Esophagus squamous epithelium (tissue), 5 donors: ENCODE results near the gene PKP2. TPM values are rescaled to one million over a fixed set of nuclear protein-coding genes. Genes with fewer than 3 reads are reported as not detected.
"Not testable (repeated sequence)": the region's sequence is repeated elsewhere in the genome, so short reads cannot be mapped to it uniquely, and the experiment has no call there.

Source experiments
- DNase-seq: peaks from one replicate; lab custom pipeline; 2025; lab: John Stamatoyannopoulos, UW
- H3K27ac ChIP-seq, 4 donors: fragments of 200-600 bp; sonication (generic); one replicate each; pipeline ENCODE4 v1.5.1; 2016 to 2019; ENCODE audit warnings: mild to moderate bottlenecking in 1 of 4
- H3K27me3 ChIP-seq, 4 donors: fragments of 200-600 bp; sonication (generic); 1 replicate in 3 of 4; 2 replicates in 1 of 4; pipeline versions ENCODE4 v1.5.1 to v1.6.0; 2017 to 2021; ENCODE audit warnings: antibody characterized with exemption in 1 of 4
- H3K36me3 ChIP-seq, 3 donors: fragments of 200-600 bp; sonication (generic); one replicate each; pipeline ENCODE4 v1.5.1; 2016 to 2019
- H3K4me1 ChIP-seq, 3 donors: fragments of 200-600 bp; sonication (generic); one replicate each; pipeline ENCODE4 v1.5.1; 2017 to 2019
- H3K4me3 ChIP-seq, 4 donors: fragments of 200-600 bp; sonication (generic); 1 replicate in 3 of 4; 2 replicates in 1 of 4; pipeline ENCODE4 v1.5.1; 2016 to 2019; ENCODE audit warnings: mild to moderate bottlenecking in 2 of 4, moderate library complexity in 1 of 4
- H3K9me3 ChIP-seq, 3 donors: fragments of 200-600 bp; sonication (generic); one replicate each; pipeline ENCODE4 v1.5.1; 2016 to 2019
- CTCF ChIP-seq, 6 experiments: fragments of 450-650 bp in 4 of 6; fragments of 200-600 bp in 2 of 6; sonication (generic) in 2 of 6; IDR thresholded peaks; one replicate each; pipeline ENCODE4 v1.5.1; 2016 to 2019; ENCODE audit warnings: antibody characterized with exemption in 6 of 6, mild to moderate bottlenecking in 4 of 6, moderate library complexity in 4 of 6
- POLR2A ChIP-seq, 4 donors: fragments of 450-650 bp; IDR thresholded peaks; one replicate each; pipeline ENCODE4 v1.6.1; 2017; ENCODE audit warnings: antibody characterized with exemption in 4 of 4, mild to moderate bottlenecking in 4 of 4, moderate library complexity in 3 of 4
- WGBS, 2 donors: methylation state at CpG; one replicate each; pipeline ENCODE4 v1.1.5; 2018; 5-methylcytosine and 5-hydroxymethylcytosine counted together
- intact Hi-C: fragments of 100-400 bp; cut with DNase I; formaldehyde crosslinking; loops from one replicate; pipeline ENCODE4 v1.15.0; 2022
- total RNA-seq, 4 donors: library from RNA; depleted of rRNA; stranded (reverse); fragments of >200 nt; gene quantifications; one replicate each; pipeline ENCODE4 v1.1.0, GENCODE V29; 2016
- donor health status: DM: yes; HTN: yes; CAD: no.

PKP2 gene
- total RNA-seq, 4 donors from 2014 or later = 8.5 to 22.5 (median 21.6) TPM

DNA sequence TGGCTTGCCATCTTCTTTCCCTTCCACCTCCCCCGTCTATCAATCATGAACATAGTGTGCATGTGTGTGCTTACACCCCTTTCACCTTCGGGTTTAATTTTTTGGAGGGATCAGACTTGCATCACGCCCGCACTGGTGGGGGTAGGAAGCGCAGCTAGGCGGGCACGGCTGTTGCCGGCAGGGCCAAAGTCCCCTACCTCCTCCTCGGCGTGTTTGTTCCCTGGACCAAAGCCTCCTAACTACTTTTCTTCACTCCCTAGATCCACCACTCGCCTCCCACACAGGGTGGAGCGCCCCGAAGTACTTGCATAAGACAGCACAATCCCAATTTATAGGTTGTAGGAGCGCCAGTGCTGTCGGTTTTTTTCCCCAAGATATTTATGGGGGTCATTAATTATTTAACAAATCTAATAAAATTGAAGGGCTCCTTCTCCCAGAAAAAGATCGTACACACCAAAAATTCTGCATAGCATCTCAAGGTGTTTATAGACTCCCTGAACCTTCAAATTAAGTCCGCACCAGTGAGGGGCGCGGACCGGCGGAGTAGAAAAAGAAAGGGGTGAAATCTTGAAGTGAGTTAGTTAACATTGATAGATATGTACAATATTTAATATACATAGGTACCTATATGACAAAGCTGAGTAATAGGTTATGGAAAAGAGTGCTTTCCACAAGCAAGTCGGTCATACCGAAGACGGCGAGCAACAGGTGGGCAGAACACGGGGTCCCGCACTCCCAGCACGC is 717 bp downstream of the PKP2 start:
- TF ChIP-seq POLR2A (IDR thresholded peaks at IDR 0.05) (no peak), CTCF (IDR thresholded peaks at IDR 0.05) (peak in 2 of 6 experiments; percentile 26 to 37)
- no peaks in the 10 kb centered on the region for H3K9me3 ChIP-seq
- H3K27ac ChIP-seq = peak overlapping the region; percentile 27 to 82 (median 77)
- H3K4me3 ChIP-seq = peak overlapping the region; percentile 46 to 77 (median 64)
- DNase-seq = no peak
- intact Hi-C loops = no loop called here
- 6% methylated on average over 22 to 28 of the region's 28 CpGs for WGBS, 2 donors
- no peaks in the 10 kb centered on the region for H3K36me3 ChIP-seq
- H3K4me1 ChIP-seq = peaks cover 0 to 60% (median 6%) of the 10 kb centered on the region in 3 donors
- H3K27me3 ChIP-seq = peaks cover 0 to 59% (median 0%) of the 10 kb centered on the region in 4 donors

GRCh38 chr12:32894566-32894965 is 2.0 kb downstream of the PKP2 start:
- Histone ChIP-seq H3K27ac (no peak overlapping the region), H3K9me3 (no peaks in the 10 kb centered on the region), H3K4me3 (no peak overlapping the region), H3K27me3 (peaks cover 0 to 59% (median 0%) of the 10 kb centered on the region in 4 donors), H3K4me1 (peaks cover 0 to 58% (median 6%) of the 10 kb centered on the region in 3 donors), H3K36me3 (no peaks in the 10 kb centered on the region)
- no peak for DNase-seq
- no peak for TF ChIP-seq CTCF (IDR thresholded peaks at IDR 0.05)
- TF ChIP-seq POLR2A (IDR thresholded peaks at IDR 0.05) = no peak
- intact Hi-C loops = no loop called here
- WGBS, 2 donors = 37 to 41% methylated on average over 2 of the region's 2 CpGs

DNA sequence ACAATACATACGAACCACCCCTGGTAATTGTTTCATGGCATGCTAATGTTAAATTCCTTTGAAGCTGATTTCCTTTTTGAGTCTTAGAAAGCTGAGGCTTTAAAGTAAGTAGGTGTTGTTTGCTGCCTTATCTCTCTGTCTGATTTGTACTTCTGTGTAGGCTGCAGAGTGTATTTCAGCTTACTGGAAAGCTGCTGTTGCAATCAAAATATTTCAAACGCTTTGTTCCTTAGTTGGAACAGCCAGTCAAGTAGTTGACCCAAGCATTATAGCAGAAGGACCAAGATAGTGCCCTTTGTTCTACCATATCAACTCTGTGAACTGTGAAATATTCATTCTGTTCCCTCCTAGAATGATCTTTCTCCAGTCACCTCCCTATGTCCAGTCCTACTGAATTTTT is 3.1 kb downstream of the PKP2 start:
- WGBS, 2 donors = 11 to 17% methylated on average over 2 of the region's 2 CpGs
- no peak overlapping the region for H3K27ac ChIP-seq
- H3K4me3 ChIP-seq = no peak overlapping the region
- H3K36me3 ChIP-seq = no peaks in the 10 kb centered on the region
- peaks cover 0 to 59% (median 0%) of the 10 kb centered on the region in 4 donors for H3K27me3 ChIP-seq
- no peak for TF ChIP-seq POLR2A (IDR thresholded peaks at IDR 0.05)
- TF ChIP-seq CTCF (IDR thresholded peaks at IDR 0.05) = no peak
- DNase-seq = no peak
- intact Hi-C loops = no loop called here
- H3K9me3 ChIP-seq = no peaks in the 10 kb centered on the region
- H3K4me1 ChIP-seq = peaks cover 0 to 58% (median 6%) of the 10 kb centered on the region in 3 donors

GRCh38 chr12:32893043-32893442 is 3.5 kb downstream of the PKP2 start:
- DNase-seq = no peak
- Histone ChIP-seq H3K36me3 (no peaks in the 10 kb centered on the region), H3K27me3 (peaks cover 0 to 59% (median 0%) of the 10 kb centered on the region in 4 donors), H3K27ac (no peak overlapping the region), H3K4me3 (no peak overlapping the region), H3K4me1 (peaks cover 0 to 56% (median 6%) of the 10 kb centered on the region in 3 donors), H3K9me3 (no peaks in the 10 kb centered on the region)
- WGBS, 2 donors = 11 to 23% methylated on average over 2 of the region's 2 CpGs
- no peak for TF ChIP-seq POLR2A (IDR thresholded peaks at IDR 0.05)
- TF ChIP-seq CTCF (IDR thresholded peaks at IDR 0.05) = no peak
- intact Hi-C loops = no loop called here

- Histone ChIP-seq H3K27me3 (peaks cover 0 to 55% (median 0%) of the 10 kb centered on the region in 4 donors), H3K4me1 (peaks cover 0 to 49% (median 6%) of the 10 kb centered on the region in 3 donors), H3K27ac (peak overlapping the region in 1 of 4 donors; percentile 10)
- WGBS, 2 donors = 42 to 67% methylated on average over 3 of the region's 3 CpGs
- H3K4me3 ChIP-seq, intact Hi-C loops, H3K36me3 ChIP-seq, H3K9me3 ChIP-seq, DNase-seq: not testable (repeated sequence)
Measured at GRCh38 chr12:32892369-32892768, 4.2 kb downstream of the PKP2 start.
